Esophagus mucosa (tissue), 1 donor: Measurements from ENCODE around the gene FBXO34. TPM values are rescaled to one million over a fixed set of nuclear protein-coding genes. Genes with fewer than 3 reads are reported as not detected.
"Not testable (repeated sequence)": the region's sequence is repeated elsewhere in the genome, so short reads cannot be mapped to it uniquely, and the experiment has no call there.

ENCODE experiments used
- ATAC-seq: fragments of 200-7000 bp; cut with Tn5 transposase; one replicate; pipeline ENCODE4 v1.9.1; 2020
- total RNA-seq: library from RNA; stranded (reverse); gene quantifications from one replicate; pipeline ENCODE4 v1.2.4, GENCODE V29; 2023
- donor health status: DM: yes; HTN: yes; CAD: no.

Gene FBXO34
- total RNA-seq, 1 donor from 2014 or later, result 36.0 TPM

- no peak for ATAC-seq
These were observed 76.5 kb downstream of the FBXO34 start for GRCh38 chr14:55347748-55348147.

DNA sequence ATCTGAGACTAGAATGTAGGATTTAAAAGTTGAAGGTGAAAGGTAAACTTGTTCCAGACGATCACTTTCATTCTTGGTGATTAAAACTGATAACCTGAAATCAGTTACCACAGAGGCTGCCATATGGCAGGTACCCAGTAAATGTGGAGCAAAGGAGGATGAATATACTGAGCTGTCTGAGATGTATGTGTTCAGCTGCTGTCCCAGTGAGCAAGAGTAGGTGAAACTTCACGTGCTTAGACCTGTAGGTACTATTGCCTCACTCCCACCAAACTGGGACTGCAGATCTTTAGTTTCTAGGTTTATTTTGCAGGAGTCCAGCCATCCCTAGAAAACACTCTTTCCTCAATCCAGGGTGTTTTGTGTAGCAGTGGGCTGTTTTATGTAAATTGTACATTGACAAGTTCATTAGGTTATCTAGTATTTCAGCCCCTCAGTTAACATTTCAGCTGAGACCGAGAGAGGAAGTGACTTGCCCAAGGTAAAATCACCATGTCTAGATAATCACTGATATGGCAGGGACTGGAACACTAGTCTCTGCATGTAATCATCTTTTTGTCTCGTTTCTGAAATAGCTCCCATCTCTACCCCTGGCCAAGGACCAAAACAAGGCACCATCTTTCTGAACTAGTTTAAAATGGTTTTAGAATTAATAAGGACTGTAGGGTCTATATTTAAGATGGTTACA is 77.7 kb downstream of the FBXO34 start:
- ATAC-seq, result peak; percentile 73

DNA sequence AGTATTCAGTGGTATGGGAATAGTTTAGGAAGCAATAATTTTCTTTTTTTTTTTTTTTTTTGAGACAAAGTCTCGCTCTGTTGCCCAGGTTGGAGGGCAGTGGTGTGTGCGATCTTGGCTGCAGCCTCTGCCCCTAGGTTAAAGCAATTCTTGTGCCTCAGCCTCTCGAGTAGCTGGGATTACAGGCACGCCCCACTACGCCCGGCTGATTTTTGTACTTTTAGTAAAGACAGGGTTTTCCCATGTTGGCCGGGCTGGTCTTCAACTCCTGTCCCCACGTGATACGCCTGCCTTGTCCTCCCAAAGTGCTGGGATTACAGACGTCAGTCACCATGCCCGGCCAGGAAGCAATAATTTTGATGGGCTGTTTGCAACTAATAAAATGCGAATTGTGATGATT is 78.3 kb downstream of the FBXO34 start:
- no peak for ATAC-seq

DNA sequence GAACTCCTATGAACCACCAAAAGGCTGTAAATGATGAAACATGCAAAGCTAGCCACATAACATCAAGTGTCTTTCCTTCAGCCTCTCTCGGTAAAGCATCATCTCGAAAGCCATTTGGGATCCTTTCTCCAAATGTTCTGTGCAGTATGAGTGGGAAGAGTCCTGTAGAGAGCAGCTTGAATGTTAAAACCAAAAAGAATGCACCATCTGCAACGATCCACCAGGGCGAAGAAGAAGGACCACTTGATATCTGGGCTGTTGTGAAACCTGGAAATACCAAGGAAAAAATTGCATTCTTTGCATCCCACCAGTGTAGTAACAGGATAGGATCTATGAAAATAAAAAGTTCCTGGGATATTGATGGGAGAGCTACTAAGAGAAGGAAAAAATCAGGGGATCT is 79.2 kb downstream of the FBXO34 start:
- no peak for ATAC-seq

DNA sequence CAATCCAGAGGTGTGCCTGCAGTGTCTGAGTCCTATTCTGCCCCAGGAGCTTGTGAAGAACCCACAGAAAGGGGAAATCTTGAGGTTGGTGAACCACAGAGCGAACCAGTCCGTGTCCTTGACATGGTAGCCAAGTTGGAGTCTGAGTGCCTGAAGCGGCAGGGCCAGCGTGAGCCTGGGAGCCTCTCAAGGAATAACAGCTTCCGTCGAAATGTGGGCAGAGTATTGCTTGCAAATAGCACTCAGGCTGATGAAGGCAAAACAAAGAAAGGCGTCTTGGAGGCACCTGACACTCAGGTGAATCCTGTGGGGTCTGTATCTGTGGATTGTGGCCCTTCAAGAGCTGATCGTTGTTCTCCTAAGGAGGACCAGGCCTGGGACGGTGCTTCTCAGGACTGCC is 79.9 kb downstream of the FBXO34 start:
- no peak for ATAC-seq

DNA sequence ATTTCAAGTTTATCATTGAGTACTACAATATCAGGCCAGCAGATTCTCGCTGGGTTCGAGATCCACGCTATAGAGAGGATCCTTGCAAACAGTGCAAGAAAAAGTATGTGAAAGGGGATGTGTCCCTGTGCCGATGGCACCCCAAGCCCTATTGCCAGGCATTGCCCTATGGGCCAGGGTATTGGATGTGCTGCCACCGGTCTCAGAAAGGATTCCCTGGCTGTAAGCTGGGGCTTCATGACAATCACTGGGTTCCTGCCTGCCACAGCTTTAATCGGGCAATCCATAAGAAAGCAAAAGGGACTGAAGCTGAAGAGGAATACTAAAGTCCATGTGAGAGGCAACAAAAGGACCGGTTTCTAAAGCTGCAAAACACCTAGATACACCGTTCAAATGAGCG is 81.0 kb downstream of the FBXO34 start:
- no peak for ATAC-seq

GRCh38 chr14:55353686-55354467 is 82.7 kb downstream of the FBXO34 start:
- ATAC-seq, result peak; percentile 54

DNA sequence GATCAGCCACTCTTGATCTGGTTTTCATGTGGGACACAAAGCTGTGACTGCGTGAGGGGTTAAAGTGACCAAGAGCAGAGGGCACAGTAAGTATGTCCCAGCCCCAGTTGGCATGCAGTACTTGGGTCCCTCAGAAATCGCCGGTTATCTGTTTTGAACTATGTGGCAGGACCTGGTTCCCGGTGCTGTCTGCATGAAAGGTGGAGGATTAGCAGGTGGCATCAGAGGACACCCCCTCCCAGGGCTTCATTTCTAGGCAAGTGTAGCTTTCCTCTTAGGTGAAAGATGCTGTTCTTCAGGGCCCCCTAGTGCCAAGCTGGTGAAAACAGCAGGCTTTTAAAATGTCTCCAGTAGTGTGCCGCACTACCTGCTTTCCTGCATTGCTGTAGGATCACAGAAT is 83.3 kb downstream of the FBXO34 start:
- ATAC-seq, result peak; percentile 67

DNA sequence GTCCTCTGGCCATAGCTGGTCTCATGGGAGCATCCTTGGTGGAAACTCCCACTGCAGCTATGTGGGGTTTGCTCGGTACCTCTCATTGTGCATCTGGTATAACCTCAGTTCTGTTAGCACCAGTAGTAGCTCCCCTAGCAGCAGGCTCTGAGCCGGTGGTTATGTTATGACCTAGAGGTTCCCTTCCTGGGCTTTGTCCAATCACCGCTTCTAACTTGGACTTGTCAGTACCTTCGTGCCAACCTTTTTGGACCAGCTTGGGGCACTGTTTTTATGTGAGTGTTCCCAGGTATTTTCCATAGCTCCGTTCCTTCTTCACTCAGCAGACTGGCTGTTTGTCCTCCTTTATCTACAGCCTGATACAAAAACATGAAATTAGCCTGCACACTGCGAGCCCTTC is 84.7 kb downstream of the FBXO34 start:
- ATAC-seq, result no peak

DNA sequence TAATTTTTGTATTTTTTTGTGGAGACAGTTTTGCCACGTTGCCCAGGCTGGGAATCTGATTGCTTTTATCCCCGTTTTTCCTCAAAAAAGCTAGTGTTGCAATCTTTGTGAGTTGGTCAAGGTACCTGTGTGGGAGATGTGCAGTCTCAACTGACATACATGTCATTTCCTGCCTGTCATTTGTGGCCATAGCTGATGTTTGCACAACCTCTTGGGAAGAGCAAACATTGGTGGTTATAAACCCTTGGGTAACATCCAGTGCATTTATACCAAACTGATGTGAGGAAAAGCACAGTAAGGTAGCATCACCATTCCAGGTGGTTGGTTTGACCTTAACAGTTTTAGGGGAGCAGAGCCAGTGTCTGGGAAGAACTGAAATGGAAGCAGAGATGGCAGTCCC is 85.7 kb downstream of the FBXO34 start:
- no peak for ATAC-seq

GRCh38 chr14:55359307-55359706 is 88.1 kb downstream of the FBXO34 start:
- no peak for ATAC-seq

DNA sequence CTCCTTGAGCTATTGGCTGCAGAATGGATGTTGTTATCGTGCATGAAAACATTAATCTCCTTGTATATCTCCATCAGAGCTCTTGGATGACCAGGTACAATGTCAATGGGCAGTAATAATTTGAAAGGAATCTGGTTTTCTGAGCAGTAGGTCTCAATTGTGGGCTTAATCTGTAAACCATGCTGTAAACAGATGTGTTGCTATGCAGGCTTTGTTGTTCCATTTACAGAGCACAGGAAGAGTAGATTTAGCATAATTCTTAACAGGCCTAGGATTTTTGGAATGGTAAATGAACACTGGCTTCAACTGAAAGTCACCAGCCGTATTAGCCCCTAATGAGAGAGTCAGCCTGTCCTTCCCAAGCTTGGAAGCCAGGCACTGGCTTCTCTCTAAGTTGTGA is 90.0 kb downstream of the FBXO34 start:
- no peak for ATAC-seq

DNA sequence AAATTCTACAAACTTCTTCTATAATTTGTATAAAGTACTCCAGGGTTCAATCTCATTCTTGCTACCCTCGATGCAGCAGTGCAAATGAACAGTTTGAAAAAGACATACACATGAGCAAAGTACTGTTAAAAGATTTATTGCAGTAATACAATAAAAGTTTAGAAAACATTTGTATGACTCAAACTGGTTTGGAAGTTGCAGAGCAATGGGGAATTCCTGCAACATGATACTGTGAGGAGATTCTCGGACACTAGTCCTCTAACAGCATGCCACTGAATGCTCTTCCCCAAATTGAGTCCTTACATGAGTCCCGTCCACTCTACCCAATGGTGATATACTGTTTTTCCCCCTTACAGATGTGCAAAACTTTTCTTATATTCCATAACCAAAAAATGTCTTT is 95.0 kb downstream of the FBXO34 start:
- ATAC-seq, result no peak

GRCh38 chr14:55370883-55371455 is 99.7 kb downstream of the FBXO34 start:
- ATAC-seq, result no peak

- no peak for ATAC-seq
These were observed 101.2 kb downstream of the FBXO34 start for GRCh38 chr14:55372423-55372822.

GRCh38 chr14:55372825-55373224 is 101.6 kb downstream of the FBXO34 start:
- no peak for ATAC-seq

DNA sequence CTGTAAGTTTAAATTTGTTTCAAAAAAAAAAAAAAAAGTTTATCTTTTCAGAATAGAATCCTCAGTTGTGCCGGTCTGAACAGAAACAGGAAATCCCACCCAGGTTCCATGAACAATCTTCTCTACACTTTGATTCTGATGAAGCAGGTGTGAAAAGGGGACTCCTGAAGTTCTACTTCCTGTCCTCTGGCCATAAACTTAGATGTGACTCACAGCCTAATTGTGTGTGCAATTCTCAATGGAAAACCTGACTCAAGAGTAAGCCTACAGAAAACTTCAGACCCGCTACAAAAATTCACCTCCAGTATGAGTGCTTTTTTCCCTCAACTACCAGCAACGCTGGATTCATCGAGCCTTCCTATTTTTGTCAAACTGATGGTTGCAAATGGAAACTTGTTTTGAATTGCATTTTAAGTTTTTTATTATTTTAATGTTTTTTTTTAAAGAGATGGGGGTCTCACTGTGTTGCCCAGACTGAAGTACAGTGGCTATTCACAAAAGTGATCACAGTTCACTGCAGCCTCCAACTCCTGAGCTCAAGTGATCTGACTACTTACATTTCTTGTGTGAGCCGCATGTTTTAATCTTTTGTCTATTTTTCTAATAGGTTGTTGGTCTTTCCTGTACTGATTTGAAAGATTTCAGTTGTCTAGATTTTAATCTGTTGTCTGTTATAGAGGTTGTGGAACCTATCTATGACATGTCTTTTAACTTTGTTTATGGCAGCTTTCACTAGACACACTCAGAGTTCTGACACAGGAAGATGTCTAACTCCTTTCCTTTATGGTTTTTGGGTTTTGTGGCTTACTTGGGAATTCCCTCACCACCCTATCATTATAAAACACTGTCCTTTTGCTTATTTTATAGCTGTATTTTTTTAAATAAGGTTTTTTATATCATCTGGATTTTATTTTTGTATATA is 102.8 kb downstream of the FBXO34 start:
- no peak for ATAC-seq

DNA sequence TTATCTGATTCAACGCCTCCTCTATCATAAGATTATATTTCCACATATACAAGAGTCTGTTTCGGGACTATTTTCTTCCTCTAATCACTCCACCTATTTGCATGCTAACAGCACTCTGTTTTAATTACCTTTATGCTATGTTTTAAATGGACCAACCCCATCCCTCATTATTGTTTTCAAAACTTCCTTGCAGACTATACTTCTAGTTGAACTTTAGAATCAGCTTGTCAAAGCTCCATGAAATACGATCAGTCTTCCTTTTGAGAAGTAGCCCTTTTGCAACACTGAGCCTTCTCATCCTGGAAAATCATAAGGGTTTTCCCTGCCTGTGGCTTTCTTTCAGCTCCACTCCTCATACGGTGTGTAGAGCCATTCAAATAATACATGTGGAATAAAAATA is 103.5 kb downstream of the FBXO34 start:
- no peak for ATAC-seq

DNA sequence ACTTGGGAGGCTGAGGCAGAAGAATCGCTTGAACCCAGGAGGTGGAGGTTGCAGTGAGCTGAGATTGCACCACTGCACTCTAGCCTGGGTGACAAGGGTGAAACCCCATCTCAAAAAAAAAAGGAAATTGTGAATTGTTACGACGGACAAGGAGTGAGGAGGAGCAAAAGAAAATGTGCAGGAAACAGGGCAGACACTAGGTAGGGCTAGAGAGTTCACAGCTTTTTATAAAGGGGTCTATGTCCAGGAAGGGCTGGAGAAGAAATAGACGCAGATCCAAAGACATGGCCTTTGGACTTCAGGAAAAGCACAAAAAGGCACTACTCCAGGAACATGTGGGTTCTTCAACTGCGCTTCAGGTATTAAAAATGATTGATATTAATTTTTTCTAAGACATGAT is 106.0 kb downstream of the FBXO34 start:
- ATAC-seq, result no peak

DNA sequence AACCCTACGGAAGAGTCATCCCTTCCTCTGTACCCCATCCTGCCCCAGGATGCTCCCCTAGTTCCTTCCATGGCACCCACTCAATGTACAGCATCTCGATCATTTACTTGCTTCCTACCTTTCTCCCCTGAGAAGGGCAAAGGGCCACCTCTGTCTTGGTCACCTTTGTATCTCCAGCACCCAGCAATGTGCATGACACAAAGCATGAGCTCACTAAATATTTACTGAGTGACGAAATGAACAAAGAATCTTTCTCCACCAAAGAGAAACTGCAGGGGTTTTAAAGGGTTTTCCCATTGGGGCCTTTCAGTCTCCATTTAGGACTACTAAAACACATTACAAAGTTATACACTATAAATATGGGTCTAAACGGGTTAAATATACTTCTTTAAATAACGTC is 109.8 kb downstream of the FBXO34 start:
- ATAC-seq, result no peak

- no peak for ATAC-seq
These were observed 110.3 kb downstream of the FBXO34 start for GRCh38 chr14:55381561-55381960.

DNA sequence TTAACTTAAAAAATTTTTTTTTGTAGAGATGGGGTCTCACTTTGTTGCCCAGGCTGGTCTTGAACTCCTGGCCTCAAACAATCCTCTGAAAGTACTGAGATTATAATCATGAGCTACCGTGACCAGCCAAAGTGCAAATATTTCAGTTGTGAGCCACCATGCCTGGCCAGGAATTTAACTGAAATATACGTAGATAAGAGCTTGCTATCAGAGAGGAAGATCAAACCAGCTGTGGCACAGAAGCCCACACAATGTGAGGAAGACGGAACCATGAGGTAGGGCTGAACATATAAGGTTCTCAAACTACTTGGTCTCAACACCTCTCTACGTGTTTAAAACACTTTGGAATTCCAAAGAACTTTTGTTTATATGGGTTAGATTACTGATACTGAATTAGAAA is 111.3 kb downstream of the FBXO34 start:
- no peak for ATAC-seq

- not testable (repeated sequence) for ATAC-seq
These were observed 111.8 kb downstream of the FBXO34 start for GRCh38 chr14:55383056-55383466.
